NCI-H460 (cell line): ENCODE results near the gene SDR42E2. TPM values are rescaled to one million over a fixed set of nuclear protein-coding genes. Genes with fewer than 3 reads are reported as not detected.

ENCODE experiments used
- DNase-seq: peaks from one replicate; pipeline ENCODE4 v3.0.0-alpha.2; 2016; ENCODE audit warnings: low read depth; ENCODE audit errors: extremely low read depth
- total RNA-seq: library from RNA; depleted of rRNA; stranded (reverse); fragments of >200 nt; shearing (Covaris generic); gene quantifications from 2 replicates; pipeline ENCODE4 v1.2.3, GENCODE V29; 2014; rRNA removed

The SDR42E2 gene
- total RNA-seq, 1 experiment from 2014 or later = not detected

DNA sequence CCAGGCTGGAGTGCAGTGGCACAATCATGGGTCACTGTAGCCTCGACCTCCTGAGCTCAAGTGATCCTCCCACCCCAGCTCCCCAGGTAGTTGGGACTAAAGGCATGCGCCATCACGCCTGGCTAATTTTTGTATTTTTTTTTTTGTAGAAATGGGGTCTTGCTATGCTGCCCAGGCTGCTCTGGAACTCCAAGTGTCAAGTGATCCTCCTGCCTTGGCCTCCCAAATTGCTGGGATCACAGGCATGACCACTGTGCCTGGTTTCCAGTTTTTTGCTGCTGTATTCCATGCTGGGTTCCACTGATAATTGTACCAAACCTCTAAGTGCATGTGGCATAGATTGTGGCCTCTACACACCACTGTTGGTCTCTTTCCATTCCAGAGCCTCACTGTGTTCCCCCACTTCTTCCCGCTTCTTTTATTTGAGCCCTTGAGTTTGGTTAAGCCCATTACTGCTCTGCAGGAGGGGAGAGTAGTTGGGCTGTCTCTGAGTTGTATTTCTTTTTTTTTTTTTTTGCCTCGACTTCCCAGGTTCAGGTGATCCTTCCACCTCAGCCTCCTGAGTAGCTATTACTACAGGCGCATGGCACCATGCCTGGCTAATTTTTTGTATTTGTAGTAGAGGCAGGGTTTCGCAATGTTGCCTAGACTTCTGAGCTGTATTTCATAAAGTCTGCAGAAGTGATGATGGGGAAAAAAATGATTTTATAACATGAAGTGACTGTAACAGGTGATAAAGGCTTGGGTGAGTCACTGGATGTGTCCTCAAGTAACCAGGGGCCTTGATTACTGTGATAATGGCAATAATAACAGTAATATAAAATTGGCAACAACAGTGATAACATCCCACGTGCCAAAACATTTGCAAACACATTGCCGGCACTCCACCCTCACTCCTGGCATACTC lies 73.8 kb downstream of the SDR42E2 start:
- no peak for DNase-seq

DNA sequence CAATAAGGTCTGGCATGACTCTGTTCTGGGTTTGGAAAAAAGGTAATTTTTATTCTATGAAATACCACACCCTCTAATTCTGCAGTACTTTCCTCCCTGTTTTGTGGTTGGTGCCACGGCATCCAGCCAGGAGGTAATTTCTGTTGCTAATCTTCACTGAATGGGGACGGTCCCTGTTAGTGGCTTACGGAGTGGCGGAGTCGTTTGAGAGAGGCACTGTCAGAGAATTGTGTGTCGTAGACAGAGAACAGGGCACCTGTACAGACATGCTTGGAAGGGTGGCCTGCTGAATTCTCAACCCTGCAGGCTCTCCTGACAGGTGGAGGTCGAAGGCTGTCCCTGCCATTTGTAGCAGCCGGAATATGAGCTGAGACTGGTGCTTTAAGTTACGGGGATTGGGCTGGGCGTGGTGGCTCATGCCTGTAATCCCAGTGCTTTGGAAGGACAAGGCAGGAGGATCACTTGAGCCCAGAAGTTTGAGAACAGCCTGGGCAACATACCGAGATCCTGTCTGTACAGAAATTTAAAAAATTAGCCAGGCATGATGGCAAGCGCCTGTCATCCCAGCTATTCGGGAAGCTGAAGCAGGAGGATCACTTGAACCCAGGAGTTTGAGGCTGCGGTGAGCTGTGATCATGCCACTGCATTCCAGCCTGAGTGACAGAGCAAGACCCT lies 77.0 kb downstream of the SDR42E2 start:
- no peak for DNase-seq

DNA sequence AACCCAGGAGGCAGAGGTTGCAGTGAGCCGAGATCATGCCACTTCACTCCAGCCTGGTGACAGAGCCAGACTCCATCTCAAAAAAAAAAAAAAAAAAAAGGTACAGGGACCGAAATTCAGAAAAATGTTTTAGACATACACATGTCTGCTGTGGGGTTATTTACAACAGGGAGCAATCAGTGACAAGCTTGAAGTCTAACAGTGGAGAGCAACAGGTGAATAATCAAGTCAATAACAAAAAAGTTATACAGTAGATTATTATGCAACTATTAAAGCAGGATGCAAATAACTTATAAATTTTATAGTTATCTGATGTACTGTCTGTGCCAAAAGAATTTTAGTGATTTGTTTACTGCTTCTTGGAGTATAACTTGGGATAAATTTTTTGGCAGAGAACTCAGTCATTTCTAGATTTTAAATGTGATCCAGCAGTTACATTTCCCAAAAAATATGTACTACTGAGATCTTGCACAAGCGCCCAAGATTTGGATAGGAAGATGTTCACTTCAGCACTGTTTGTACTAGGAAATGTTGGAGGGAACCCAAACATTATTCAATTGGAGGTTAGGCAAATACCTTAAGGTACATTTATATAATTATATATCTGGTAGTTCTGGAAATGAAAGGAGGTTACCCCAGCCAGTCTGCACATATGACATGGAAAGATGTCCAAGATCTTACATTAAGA lies 77.9 kb downstream of the SDR42E2 start:
- no peak for DNase-seq

Other genes with a start within 250 kb of the SDR42E2 start
- gene UQCRC2, start 209.1 kb upstream of the SDR42E2 start, total RNA-seq = 218 and 248 TPM in 2 replicates
- gene PDZD9, start 161.4 kb upstream of the SDR42E2 start, total RNA-seq = not detected in 2 replicates
- gene MOSMO, start 154.4 kb upstream of the SDR42E2 start, total RNA-seq = 15.7 and 22.4 TPM in 2 replicates
- gene VWA3A, start 70.0 kb upstream of the SDR42E2 start, total RNA-seq = not detected in 2 replicates
- 11.5 and 15.9 TPM in 2 replicates for gene EEF2K, start 43.8 kb downstream of the SDR42E2 start, total RNA-seq
- 62.8 and 67.5 TPM in 2 replicates for gene POLR3E, start 134.9 kb downstream of the SDR42E2 start, total RNA-seq
- gene CDR2, start 212.1 kb downstream of the SDR42E2 start, total RNA-seq = 21.2 and 23.5 TPM in 2 replicates